Cardiac muscle cell (in vitro differentiated cells and primary cell): ENCODE measurements around the gene NTRK1. TPM values are rescaled to one million over a fixed set of nuclear protein-coding genes. Genes with fewer than 3 reads are reported as not detected.

Source experiments
- DNase-seq, 2 donors: peaks; one replicate each; pipeline versions ENCODE4 v3.0.0 to v3.0.0-alpha.2; 2010 to 2017; ENCODE audit warnings: low read depth in 1 of 2, low spot score in 1 of 2
- H3K27ac ChIP-seq: fragments of 200-600 bp; sonication (generic); 2 replicates; pipeline ENCODE4 v1.5.1; 2016
- H3K27me3 ChIP-seq: fragments of 200-600 bp; sonication (generic); 2 replicates; pipeline ENCODE4 v1.6.0; 2016; ENCODE audit warnings: control low read depth
- H3K36me3 ChIP-seq: fragments of 200-600 bp; sonication (generic); 2 replicates; pipeline ENCODE4 v1.5.1; 2016; ENCODE audit warnings: control low read depth
- H3K4me1 ChIP-seq: fragments of 200-600 bp; sonication (generic); 2 replicates; pipeline ENCODE4 v1.8.1; 2017; ENCODE audit warnings: low read depth, mild to moderate bottlenecking, mixed run types
- H3K4me3 ChIP-seq: fragments of 200-600 bp; sonication (generic); 2 replicates; pipeline ENCODE4 v1.5.1; 2016; ENCODE audit warnings: mild to moderate bottlenecking
- H3K9me3 ChIP-seq: fragments of 200-600 bp; sonication (generic); 2 replicates; pipeline ENCODE4 v1.5.1; 2017; ENCODE audit warnings: low read depth, mild to moderate bottlenecking, control low read depth
- polyA plus RNA-seq: library from polyadenylated mRNA; unstranded; fragments of >200 nt; fragmentation: Nextera tagmentation; extraction: Ambion mirVana; gene quantifications from 2 replicates; pipeline ENCODE4 v1.2.1, GENCODE V29; 2016
- total RNA-seq: library from RNA; depleted of rRNA; stranded (reverse); fragments of >200 nt; gene quantifications from 2 replicates; pipeline ENCODE4 v1.2.3, GENCODE V29; 2016
- TF ChIP-seq, protein P1 (sequence below): IDR thresholded peaks from 2 replicates; pipeline ENCODE4 v1.5.1; 2012; ENCODE audit warnings: low read depth, mild to moderate bottlenecking, low read length

Gene NTRK1
- total and polyA plus RNA-seq, 2 experiments from 2014 or later: 2.4 to 3.6 TPM

DNA sequence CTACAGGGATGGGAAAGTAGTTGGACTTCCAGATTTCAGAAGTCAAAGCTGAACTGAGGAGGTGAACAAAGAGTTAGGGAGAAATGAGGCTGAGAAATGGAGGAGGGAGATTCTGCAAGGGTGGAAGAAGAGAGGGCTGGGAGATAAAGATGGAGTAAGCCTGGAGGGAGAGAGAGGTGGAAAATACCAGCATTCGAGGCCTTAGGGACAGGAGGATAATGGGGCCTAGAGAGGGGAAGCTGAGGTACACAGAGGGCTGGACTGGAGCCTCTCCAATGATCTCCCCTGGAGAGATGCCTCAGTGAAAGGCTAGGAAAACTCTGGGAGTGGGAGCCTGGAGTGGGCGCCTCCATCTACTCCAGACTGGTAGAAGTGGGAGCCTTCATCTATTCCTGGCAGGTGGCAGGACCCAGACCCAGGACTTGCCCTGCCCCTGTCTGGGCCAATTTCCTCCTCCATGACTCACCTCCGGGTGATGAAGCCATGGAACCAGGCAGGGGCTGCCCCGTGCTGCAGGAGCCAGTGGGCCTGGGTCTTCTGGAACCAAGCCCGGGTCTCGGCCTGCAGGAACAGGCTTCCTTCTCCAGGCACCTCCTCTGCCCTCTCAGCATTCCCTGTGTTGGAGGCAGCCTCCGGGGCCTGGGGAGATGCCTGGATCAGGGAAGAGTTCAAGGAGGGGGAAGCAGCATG lies 45.9 kb upstream of the NTRK1 start:
- Histone ChIP-seq H3K4me3 (no peak overlapping the region), H3K4me1 (no peaks in the 10 kb centered on the region), H3K36me3 (no peaks in the 10 kb centered on the region), H3K27ac (no peak overlapping the region), H3K9me3 (no peaks in the 10 kb centered on the region), H3K27me3 (no peaks in the 10 kb centered on the region)
- DNase-seq: no peak
- TF ChIP-seq, protein P1, sequence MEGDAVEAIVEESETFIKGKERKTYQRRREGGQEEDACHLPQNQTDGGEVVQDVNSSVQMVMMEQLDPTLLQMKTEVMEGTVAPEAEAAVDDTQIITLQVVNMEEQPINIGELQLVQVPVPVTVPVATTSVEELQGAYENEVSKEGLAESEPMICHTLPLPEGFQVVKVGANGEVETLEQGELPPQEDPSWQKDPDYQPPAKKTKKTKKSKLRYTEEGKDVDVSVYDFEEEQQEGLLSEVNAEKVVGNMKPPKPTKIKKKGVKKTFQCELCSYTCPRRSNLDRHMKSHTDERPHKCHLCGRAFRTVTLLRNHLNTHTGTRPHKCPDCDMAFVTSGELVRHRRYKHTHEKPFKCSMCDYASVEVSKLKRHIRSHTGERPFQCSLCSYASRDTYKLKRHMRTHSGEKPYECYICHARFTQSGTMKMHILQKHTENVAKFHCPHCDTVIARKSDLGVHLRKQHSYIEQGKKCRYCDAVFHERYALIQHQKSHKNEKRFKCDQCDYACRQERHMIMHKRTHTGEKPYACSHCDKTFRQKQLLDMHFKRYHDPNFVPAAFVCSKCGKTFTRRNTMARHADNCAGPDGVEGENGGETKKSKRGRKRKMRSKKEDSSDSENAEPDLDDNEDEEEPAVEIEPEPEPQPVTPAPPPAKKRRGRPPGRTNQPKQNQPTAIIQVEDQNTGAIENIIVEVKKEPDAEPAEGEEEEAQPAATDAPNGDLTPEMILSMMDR: no peak

DNA sequence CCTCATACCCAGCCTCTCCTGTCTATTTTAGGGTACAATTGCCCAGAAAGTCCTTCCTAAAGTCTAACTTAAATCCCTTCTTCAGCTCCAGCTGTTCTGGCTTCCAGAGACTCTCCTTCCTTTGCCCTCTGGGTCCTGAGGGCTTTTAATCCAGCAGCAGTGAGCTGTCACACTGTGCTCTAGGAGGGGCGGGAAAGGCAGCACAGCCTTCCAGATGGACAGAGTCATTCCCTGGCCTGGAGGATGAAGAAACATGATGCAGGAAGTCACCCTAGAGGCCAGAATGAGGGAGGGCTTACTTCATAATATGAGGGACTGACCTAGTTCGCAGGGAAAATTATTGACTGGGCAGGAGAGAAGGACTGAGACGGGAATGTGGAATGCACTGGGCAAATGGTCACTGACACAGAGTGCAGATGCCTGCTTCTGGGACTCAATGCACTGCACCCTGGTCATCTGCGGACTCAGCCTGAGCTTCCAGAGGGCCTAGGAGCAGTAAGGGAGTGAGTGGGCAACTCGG lies 45.3 kb upstream of the NTRK1 start:
- Histone ChIP-seq H3K4me3 (no peak overlapping the region), H3K9me3 (no peaks in the 10 kb centered on the region), H3K27ac (no peak overlapping the region), H3K4me1 (no peaks in the 10 kb centered on the region), H3K27me3 (no peaks in the 10 kb centered on the region), H3K36me3 (no peaks in the 10 kb centered on the region)
- TF ChIP-seq, protein P1: peak; percentile 21
- DNase-seq: peak in 1 of 2 donors; percentile 83

DNA sequence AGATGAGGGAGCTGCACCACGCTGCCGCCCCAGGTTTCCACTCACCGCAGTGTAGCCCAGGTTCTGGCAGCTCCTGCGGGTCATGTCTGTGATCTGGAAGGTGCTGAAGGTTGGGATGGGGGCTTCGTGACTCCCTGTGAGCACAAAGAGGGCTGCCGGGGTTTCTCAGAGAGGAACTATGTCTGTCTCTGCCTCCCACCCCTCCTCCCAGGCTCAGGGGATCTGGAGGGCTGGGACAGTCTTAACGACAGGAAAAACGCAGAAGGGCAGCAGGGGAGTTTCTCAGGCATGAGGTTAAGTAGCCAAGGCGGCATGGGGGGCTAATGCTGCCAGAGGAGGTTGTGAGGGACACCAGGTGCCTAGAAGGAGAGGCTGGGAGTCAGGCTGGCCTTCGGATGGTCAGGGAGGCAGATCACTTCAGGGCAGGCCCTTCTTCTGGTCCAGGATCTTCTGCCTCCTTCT lies 44.7 kb upstream of the NTRK1 start:
- H3K4me3 ChIP-seq: no peak overlapping the region

DNA sequence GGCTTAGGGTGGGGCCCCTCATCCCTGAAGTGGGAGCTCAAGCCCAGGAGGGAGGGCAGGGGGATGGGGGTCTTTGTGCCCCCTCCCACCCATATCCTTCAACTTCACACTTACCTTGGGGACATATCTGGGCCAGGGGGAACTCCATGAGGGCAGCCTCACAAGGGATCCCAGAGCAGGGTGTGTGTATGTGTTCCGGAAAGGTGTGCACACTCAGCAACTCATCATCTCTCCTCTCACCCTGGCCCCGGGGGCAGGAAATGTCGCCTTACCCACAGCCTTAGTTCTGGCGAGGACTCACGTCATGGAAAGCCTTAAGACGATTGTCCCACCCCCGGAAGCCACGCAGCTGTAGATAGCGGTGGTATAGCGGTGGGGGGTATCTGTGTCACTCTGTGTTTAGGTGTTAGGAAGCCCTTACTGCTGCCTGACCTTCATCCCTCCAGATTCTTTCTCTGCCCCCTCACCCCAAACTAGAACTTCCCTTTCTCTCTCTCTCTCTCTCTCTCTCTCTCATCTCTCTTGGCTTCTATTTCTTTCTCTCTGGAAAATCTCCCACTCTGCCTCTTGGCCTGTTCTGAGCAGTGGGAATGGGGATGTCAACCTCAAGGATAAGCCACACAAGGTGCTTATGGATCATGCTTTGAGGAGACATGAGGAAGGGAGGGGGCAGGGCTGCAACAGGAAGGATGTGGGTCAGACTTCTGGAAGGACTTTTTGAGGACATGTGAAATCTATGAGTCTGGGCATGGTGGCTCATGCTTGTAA lies 43.9 kb upstream of the NTRK1 start, which contains the start of gene SH2D2A:
TSS of gene SH2D2A (minus strand) at position 288 of the 768 bp plus-strand sequence. CDS start at position 148, 140 bp downstream.
- H3K36me3 ChIP-seq: no peaks in the 10 kb centered on the region
- H3K4me3 ChIP-seq: no peak within 1 kb of the TSS
- H3K9me3 ChIP-seq: no peaks in the 10 kb centered on the region
- TF ChIP-seq, protein P1: no peak
- H3K4me1 ChIP-seq: no peaks in the 10 kb centered on the region
- no peaks in the 10 kb centered on the region for H3K27me3 ChIP-seq
- DNase-seq: peak in 1 of 2 donors; percentile 83
- no peak within 1 kb of the TSS for H3K27ac ChIP-seq

More for the DNA sequence above, 44.7 kb upstream of the NTRK1 start:
- H3K27me3 ChIP-seq: no peaks in the 10 kb centered on the region
- no peak overlapping the region for H3K27ac ChIP-seq
- TF ChIP-seq, protein P1: no peak
- H3K4me1 ChIP-seq: no peaks in the 10 kb centered on the region
- H3K36me3 ChIP-seq: no peaks in the 10 kb centered on the region
- no peaks in the 10 kb centered on the region for H3K9me3 ChIP-seq
- no peak for DNase-seq

DNA sequence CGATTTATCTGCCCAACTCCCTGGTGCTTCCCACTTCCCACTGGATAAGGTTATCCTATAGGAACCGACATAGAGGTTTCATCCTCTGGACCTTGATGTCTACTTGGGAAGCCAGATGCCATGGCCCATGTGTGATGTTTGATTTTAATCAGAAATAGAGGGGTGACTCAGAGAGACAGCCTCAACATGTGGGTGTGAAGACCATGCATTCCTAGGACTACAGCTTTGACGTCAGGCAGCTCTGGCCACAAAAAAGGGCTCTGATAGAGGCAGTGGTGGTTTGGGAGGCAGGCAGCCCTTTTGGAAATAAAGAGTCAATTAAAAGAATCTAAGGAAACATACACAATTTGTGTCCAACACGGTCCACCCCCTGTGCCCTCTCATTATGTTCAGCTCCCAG lies 38.9 kb upstream of the NTRK1 start:
- Histone ChIP-seq H3K4me3 (no peak overlapping the region), H3K4me1 (no peaks in the 10 kb centered on the region), H3K9me3 (no peaks in the 10 kb centered on the region), H3K27ac (no peak overlapping the region), H3K27me3 (peaks cover 17% of the 10 kb centered on the region), H3K36me3 (no peaks in the 10 kb centered on the region)
- peak in 1 of 2 donors; percentile 74 for DNase-seq
- TF ChIP-seq, protein P1: no peak
